GM23248 (cell line): Measurements from ENCODE around the gene CNTNAP5. TPM values are rescaled to one million over a fixed set of nuclear protein-coding genes. Genes with fewer than 3 reads are reported as not detected.

Source experiments
- DNase-seq: peaks from one replicate; pipeline ENCODE4 v3.0.0-alpha.2; 2015
- H2AFZ ChIP-seq: fragments of 200-600 bp; sonication (generic); 2 replicates; pipeline ENCODE4 v1.6.1; 2016; ENCODE audit warnings: antibody characterized with exemption
- H3F3A ChIP-seq: fragments of 200-600 bp; sonication (generic); 2 replicates; pipeline ENCODE4 v1.6.1; 2016; ENCODE audit warnings: mild to moderate bottlenecking, antibody characterized with exemption, mixed run types; ENCODE audit not compliant: insufficient read depth
- H3K27ac ChIP-seq: fragments of 200-600 bp; sonication (generic); 2 replicates; pipeline ENCODE4 v1.5.1; 2016; ENCODE audit warnings: mild to moderate bottlenecking
- H3K27me3 ChIP-seq: fragments of 200-600 bp; sonication (generic); replicated peaks from 2 replicates; pipeline ENCODE4 v1.6.1; 2016; ENCODE audit warnings: mild to moderate bottlenecking; ENCODE audit not compliant: insufficient read depth
- H3K36me3 ChIP-seq: fragments of 200-600 bp; sonication (generic); 2 replicates; pipeline ENCODE4 v1.6.1; 2016; ENCODE audit warnings: low read depth, mild to moderate bottlenecking
- H3K4me1 ChIP-seq: fragments of 200-600 bp; sonication (generic); 2 replicates; pipeline ENCODE4 v1.6.1; 2016; ENCODE audit warnings: mild to moderate bottlenecking; ENCODE audit not compliant: insufficient read depth
- H3K4me2 ChIP-seq: fragments of 200-600 bp; sonication (generic); one replicate; pipeline ENCODE4 v1.6.1; 2016; ENCODE audit warnings: mild to moderate bottlenecking; ENCODE audit not compliant: unreplicated experiment
- H3K4me3 ChIP-seq: fragments of 200-600 bp; sonication (generic); 2 replicates; pipeline ENCODE4 v1.5.1; 2016; ENCODE audit warnings: mild to moderate bottlenecking
- H3K79me2 ChIP-seq: fragments of 200-600 bp; sonication (generic); 2 replicates; pipeline ENCODE4 v1.6.1; 2016; ENCODE audit warnings: mild to moderate bottlenecking; ENCODE audit not compliant: insufficient read depth
- H3K9ac ChIP-seq: fragments of 200-600 bp; sonication (generic); 2 replicates; pipeline ENCODE4 v1.6.1; 2016; ENCODE audit warnings: mild to moderate bottlenecking
- H3K9me2 ChIP-seq: fragments of 200-600 bp; sonication (generic); 2 replicates; pipeline ENCODE4 v1.6.1; 2016; ENCODE audit warnings: mixed run types, mild to moderate bottlenecking, moderate library complexity; ENCODE audit not compliant: insufficient read depth
- H3K9me3 ChIP-seq: fragments of 200-600 bp; sonication (generic); one replicate; pipeline ENCODE4 v1.6.1; 2017; ENCODE audit warnings: low read depth
- H4K20me1 ChIP-seq: fragments of 200-600 bp; sonication (generic); 2 replicates; pipeline ENCODE4 v1.6.0; 2016; ENCODE audit not compliant: insufficient read depth
- EZH2 ChIP-seq: fragments of 200-600 bp; sonication (generic); IDR thresholded peaks from 2 replicates; pipeline ENCODE4 v1.6.1; 2018; ENCODE audit warnings: antibody characterized with exemption, mild to moderate bottlenecking; ENCODE audit not compliant: insufficient read depth, poor library complexity, severe bottlenecking
- EZH2phosphoT487 ChIP-seq: fragments of 200-600 bp; sonication (generic); IDR thresholded peaks from 2 replicates; pipeline ENCODE4 v1.6.1; 2018; ENCODE audit warnings: antibody characterized with exemption, moderate library complexity, mild to moderate bottlenecking, low read depth; ENCODE audit not compliant: insufficient read depth
- WGBS, 2 experiments: methylation state at CpG; one replicate each; pipeline ENCODE4 v1.1.6; 2015 to 2017; ENCODE audit warnings: low lambda C conversion rate in 2 of 2, low coverage in 1 of 2; ENCODE audit errors: missing lambda C conversion rate in 2 of 2; 5-methylcytosine and 5-hydroxymethylcytosine counted together
- in situ Hi-C: fragments of 300-500 bp; cut with MboI; formaldehyde crosslinking; loops from 2 replicates; pipeline ENCODE4 v1.15.0; 2020
- polyA plus RNA-seq: library from polyadenylated mRNA; unstranded; fragments of >200 nt; fragmentation: Nextera tagmentation; extraction: Ambion mirVana; gene quantifications from 2 replicates; pipeline ENCODE4 v1.2.1, GENCODE V29; 2016
- total RNA-seq: library from RNA; depleted of rRNA; stranded (reverse); fragments of >200 nt; shearing (Covaris generic); gene quantifications from 2 replicates; pipeline ENCODE4 v1.2.3, GENCODE V29; 2014

CNTNAP5 gene
- total and polyA plus RNA-seq, 2 experiments from 2014 or later = not detected

- in situ Hi-C loops = no loop called here
- Histone ChIP-seq H3K4me1 (no peaks in the 10 kb centered on the region), H3K27me3 (no peaks in the 10 kb centered on the region), H3K27ac (no peak overlapping the region), H3K4me3 (no peak overlapping the region), H4K20me1 (no peaks in the 10 kb centered on the region), H3K4me2 (no peak overlapping the region), H2AFZ (no peak overlapping the region), H3K9me3 (no peaks in the 10 kb centered on the region), H3F3A (no peaks in the 10 kb centered on the region), H3K9me2 (no peaks in the 10 kb centered on the region), H3K79me2 (no peaks in the 10 kb centered on the region), H3K36me3 (no peaks in the 10 kb centered on the region), H3K9ac (no peak overlapping the region)
- no peak for DNase-seq
- TF ChIP-seq EZH2 (no peak), EZH2phosphoT487 (no peak)
- 34 to 37% methylated on average over 6 of the region's 6 CpGs for WGBS, 2 experiments
Observed at GRCh38 chr2:124501575-124502152, 476.6 kb downstream of the CNTNAP5 start.

- in situ Hi-C loops = no loop called here
Observed at GRCh38 chr2:124514236-124514635, 489.1 kb downstream of the CNTNAP5 start.

GRCh38 chr2:124520953-124521352 lies 495.9 kb downstream of the CNTNAP5 start:
- no peak overlapping the region for H3K4me3 ChIP-seq
- TF ChIP-seq EZH2phosphoT487 (no peak), EZH2 (no peak)
- WGBS, 2 experiments = 4 to 6% methylated on average over 2 of the region's 2 CpGs
- H3F3A ChIP-seq = no peaks in the 10 kb centered on the region
- no peak overlapping the region for H3K4me2 ChIP-seq
- H3K36me3 ChIP-seq = no peaks in the 10 kb centered on the region
- no peaks in the 10 kb centered on the region for H3K9me2 ChIP-seq
- in situ Hi-C loops = no loop called here
- no peak overlapping the region for H2AFZ ChIP-seq
- no peak overlapping the region for H3K9ac ChIP-seq
- no peak overlapping the region for H3K27ac ChIP-seq
- H3K9me3 ChIP-seq = no peaks in the 10 kb centered on the region
- no peak for DNase-seq
- H4K20me1 ChIP-seq = no peaks in the 10 kb centered on the region
- no peaks in the 10 kb centered on the region for H3K27me3 ChIP-seq
- no peaks in the 10 kb centered on the region for H3K79me2 ChIP-seq
- no peaks in the 10 kb centered on the region for H3K4me1 ChIP-seq

More at GRCh38 chr2:124514236-124514635, 489.1 kb downstream of the CNTNAP5 start:
- H3K79me2 ChIP-seq = no peaks in the 10 kb centered on the region
- H3K4me3 ChIP-seq = no peak overlapping the region
- H3K4me2 ChIP-seq = no peak overlapping the region
- WGBS, 2 experiments = 18 to 19% methylated on average over 1 of the region's 1 CpG
- H3K27ac ChIP-seq = no peak overlapping the region
- no peaks in the 10 kb centered on the region for H4K20me1 ChIP-seq
- H3K36me3 ChIP-seq = no peaks in the 10 kb centered on the region
- H2AFZ ChIP-seq = no peak overlapping the region
- no peak for DNase-seq
- no peaks in the 10 kb centered on the region for H3F3A ChIP-seq
- H3K4me1 ChIP-seq = no peaks in the 10 kb centered on the region
- no peaks in the 10 kb centered on the region for H3K9me3 ChIP-seq
- no peak overlapping the region for H3K9ac ChIP-seq
- H3K27me3 ChIP-seq = no peaks in the 10 kb centered on the region
- H3K9me2 ChIP-seq = no peaks in the 10 kb centered on the region
- TF ChIP-seq EZH2 = no peak
- TF ChIP-seq EZH2phosphoT487 = no peak

GRCh38 chr2:124523096-124523495 lies 498.0 kb downstream of the CNTNAP5 start:
- no peak overlapping the region for H3K4me2 ChIP-seq
- TF ChIP-seq EZH2phosphoT487 (no peak), EZH2 (no peak)
- no peaks in the 10 kb centered on the region for H3K79me2 ChIP-seq
- no peaks in the 10 kb centered on the region for H3K9me2 ChIP-seq
- H2AFZ ChIP-seq = no peak overlapping the region
- no peak overlapping the region for H3K27ac ChIP-seq
- H3K4me3 ChIP-seq = no peak overlapping the region
- H3K9me3 ChIP-seq = no peaks in the 10 kb centered on the region
- no peak for DNase-seq
- H3K27me3 ChIP-seq = no peaks in the 10 kb centered on the region
- WGBS, 2 experiments = 4 to 7% methylated on average over 3 of the region's 3 CpGs
- no peaks in the 10 kb centered on the region for H3K36me3 ChIP-seq
- H3K4me1 ChIP-seq = no peaks in the 10 kb centered on the region
- no peaks in the 10 kb centered on the region for H4K20me1 ChIP-seq
- no peaks in the 10 kb centered on the region for H3F3A ChIP-seq
- in situ Hi-C loops = no loop called here
- H3K9ac ChIP-seq = no peak overlapping the region
